Measurements from ENCODE around the gene RAD51. TPM values are rescaled to one million over a fixed set of nuclear protein-coding genes. Genes with fewer than 3 reads are reported as not detected.

Gene RAD51
- total RNA-seq, 1 donor from 2014 or later, result 5.0 TPM

DNA sequence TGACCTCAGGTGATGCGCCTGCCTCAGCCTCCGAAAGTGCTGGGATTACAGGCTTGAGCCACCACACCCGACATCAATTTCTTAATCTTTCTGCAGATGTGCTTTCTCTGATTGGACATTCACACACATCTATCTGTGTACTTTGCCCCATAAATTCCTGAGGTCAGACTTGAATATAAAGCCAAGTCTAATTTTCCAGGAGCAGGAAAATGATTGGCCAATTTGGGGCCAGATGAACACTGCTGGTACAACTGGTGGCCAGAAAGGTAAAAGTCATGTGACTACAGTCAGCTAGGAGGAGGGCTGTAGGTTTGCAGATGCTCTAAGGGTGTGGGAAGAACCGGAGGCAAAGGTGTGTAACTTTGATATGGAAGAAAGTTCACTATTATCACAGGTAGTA lies 3.2 kb upstream of the RAD51 start:
- no peaks in the 10 kb centered on the region for H3K36me3 Mint-ChIP-seq (ENCODE audit: unreplicated experiment)
- TF ChIP-seq, protein P1, sequence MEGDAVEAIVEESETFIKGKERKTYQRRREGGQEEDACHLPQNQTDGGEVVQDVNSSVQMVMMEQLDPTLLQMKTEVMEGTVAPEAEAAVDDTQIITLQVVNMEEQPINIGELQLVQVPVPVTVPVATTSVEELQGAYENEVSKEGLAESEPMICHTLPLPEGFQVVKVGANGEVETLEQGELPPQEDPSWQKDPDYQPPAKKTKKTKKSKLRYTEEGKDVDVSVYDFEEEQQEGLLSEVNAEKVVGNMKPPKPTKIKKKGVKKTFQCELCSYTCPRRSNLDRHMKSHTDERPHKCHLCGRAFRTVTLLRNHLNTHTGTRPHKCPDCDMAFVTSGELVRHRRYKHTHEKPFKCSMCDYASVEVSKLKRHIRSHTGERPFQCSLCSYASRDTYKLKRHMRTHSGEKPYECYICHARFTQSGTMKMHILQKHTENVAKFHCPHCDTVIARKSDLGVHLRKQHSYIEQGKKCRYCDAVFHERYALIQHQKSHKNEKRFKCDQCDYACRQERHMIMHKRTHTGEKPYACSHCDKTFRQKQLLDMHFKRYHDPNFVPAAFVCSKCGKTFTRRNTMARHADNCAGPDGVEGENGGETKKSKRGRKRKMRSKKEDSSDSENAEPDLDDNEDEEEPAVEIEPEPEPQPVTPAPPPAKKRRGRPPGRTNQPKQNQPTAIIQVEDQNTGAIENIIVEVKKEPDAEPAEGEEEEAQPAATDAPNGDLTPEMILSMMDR (IDR thresholded peaks at IDR 0.05; ENCODE audit: partially characterized antibody, unreplicated experiment), result no peak
- peaks cover 4% of the 10 kb centered on the region for H3K27me3 Mint-ChIP-seq (ENCODE audit: unreplicated experiment)
- H3K4me3 Mint-ChIP-seq (ENCODE audit: unreplicated experiment), result no peak overlapping the region
- no peak overlapping the region for H3K27ac Mint-ChIP-seq (ENCODE audit: unreplicated experiment)
- H3K9me3 Mint-ChIP-seq (ENCODE audit: unreplicated experiment), result peaks cover 4% of the 10 kb centered on the region
- DNase-seq, result no peak
- H3K4me1 Mint-ChIP-seq (ENCODE audit: low read depth, unreplicated experiment), result peaks cover 2% of the 10 kb centered on the region

DNA sequence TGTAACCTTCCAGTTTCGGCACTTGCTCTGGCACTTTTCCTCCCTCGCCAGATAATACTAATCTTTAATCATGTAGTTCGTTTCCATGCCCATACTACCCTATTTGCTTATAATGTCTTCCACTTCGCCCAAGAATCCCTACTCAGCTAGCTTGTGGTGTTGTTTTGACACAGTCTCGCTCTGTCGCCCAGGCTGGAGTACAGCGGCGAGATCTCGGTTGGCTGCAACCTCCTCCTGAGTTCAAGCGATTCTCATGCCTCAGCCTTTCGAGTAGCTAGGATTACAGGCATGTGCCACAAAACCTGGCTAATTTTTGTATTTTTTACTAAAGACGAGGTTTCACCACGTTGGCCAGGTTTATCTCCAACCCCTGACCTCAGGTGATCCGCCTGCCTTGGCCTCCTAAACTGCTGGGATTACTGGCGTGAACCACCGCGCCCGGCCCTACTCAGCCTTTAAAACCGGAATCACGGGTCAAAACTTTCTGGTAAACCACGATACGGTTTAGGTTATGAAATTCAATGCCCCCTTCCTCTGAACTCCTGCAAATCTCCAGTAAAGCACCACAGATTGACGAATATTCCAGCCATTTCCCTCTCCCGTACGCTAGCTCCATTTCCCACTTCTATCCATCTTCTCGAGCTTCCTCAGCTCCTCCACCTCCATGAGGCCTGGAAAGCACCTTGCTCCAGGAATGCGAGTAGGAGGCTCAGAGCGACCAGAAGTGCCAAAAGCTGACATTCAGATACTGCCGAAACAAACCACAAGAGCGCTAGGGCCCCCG lies 878 bp upstream of the RAD51 start:
- H3K9me3 Mint-ChIP-seq (ENCODE audit: unreplicated experiment), result peaks cover 4% of the 10 kb centered on the region
- TF ChIP-seq, protein P1 (IDR thresholded peaks at IDR 0.05; ENCODE audit: partially characterized antibody, unreplicated experiment), result no peak
- DNase-seq, result no peak
- H3K4me1 Mint-ChIP-seq (ENCODE audit: low read depth, unreplicated experiment), result peaks cover 2% of the 10 kb centered on the region
- peak overlapping the region; percentile 92 for H3K27ac Mint-ChIP-seq (ENCODE audit: unreplicated experiment)
- peak overlapping the region; percentile 96 for H3K4me3 Mint-ChIP-seq (ENCODE audit: unreplicated experiment)
- peaks cover 4% of the 10 kb centered on the region for H3K27me3 Mint-ChIP-seq (ENCODE audit: unreplicated experiment)
- H3K36me3 Mint-ChIP-seq (ENCODE audit: unreplicated experiment), result no peaks in the 10 kb centered on the region

DNA sequence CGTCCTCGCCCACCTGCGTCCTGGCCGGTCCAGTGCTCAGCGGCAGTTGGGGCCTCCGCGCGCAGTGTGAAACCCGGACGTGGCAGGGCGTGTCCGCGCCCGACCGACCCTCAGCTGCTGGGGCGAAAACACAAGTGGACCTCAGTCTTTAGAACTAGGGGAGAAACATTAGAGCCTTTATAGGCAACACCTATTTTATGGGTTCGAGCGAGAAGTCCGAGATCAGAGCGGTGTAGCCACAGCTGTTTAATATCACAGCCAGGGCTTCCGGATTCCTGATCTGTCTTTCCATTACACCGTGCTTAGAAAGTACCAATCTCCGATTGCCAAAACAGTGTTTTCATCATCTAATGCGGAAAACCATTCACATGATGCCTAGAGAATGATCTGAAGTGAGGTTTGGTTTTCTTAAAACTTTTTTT lies 506 bp downstream of the RAD51 start:
- H3K4me3 Mint-ChIP-seq (ENCODE audit: unreplicated experiment), result peak overlapping the region; percentile 96
- peak overlapping the region; percentile 17 for H3K27ac Mint-ChIP-seq (ENCODE audit: unreplicated experiment)
- TF ChIP-seq, protein P1 (IDR thresholded peaks at IDR 0.05; ENCODE audit: partially characterized antibody, unreplicated experiment), result no peak
- peaks cover 4% of the 10 kb centered on the region for H3K9me3 Mint-ChIP-seq (ENCODE audit: unreplicated experiment)
- DNase-seq, result no peak
- H3K36me3 Mint-ChIP-seq (ENCODE audit: unreplicated experiment), result no peaks in the 10 kb centered on the region
- peaks cover 2% of the 10 kb centered on the region for H3K4me1 Mint-ChIP-seq (ENCODE audit: low read depth, unreplicated experiment)
- peaks cover 4% of the 10 kb centered on the region for H3K27me3 Mint-ChIP-seq (ENCODE audit: unreplicated experiment)

DNA sequence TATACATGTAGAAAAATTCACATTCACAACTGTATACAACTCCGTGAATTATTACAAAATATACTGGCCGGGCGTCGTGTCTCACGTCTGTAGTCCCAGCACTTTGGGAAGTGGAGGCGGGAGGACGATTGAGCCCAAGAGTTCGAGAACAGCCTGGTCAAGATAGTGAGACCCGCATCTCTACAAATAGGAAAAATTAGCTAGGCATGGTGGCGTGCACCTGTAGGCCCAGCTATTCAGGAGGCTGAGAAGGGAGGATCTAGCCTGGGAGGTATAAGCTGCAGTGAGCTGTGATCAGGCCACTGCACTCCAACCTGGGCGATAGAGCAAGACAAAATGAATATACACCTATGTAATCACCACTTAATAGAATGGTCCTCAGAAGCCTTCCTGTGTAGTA lies 1.3 kb downstream of the RAD51 start:
- Mint-ChIP-seq H3K27me3 (ENCODE audit: unreplicated experiment) (peaks cover 4% of the 10 kb centered on the region), H3K9me3 (ENCODE audit: unreplicated experiment) (peaks cover 4% of the 10 kb centered on the region), H3K27ac (ENCODE audit: unreplicated experiment) (no peak overlapping the region)

DNA sequence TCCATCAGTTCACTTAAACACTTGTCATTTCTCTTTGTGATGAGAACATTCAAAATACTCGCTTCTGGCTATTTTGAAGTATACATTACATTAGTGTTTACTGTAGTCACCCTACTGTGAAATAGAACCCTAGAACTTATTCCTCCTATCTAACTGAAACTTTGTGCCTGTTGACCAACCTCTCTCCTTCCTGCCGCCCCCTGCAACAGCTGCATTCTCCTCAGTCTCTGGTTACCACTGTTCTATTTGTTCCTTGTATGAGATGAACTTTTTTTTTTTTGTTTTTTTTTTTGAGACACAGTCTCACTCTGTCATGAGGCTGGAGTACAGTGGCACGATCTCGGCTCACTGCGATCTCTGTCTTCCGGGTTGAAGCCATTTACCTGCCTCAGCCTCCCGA lies 2.9 kb downstream of the RAD51 start:
- no peak overlapping the region for H3K4me3 Mint-ChIP-seq (ENCODE audit: unreplicated experiment)
- TF ChIP-seq, protein P1 (IDR thresholded peaks at IDR 0.05; ENCODE audit: partially characterized antibody, unreplicated experiment), result no peak
- no peaks in the 10 kb centered on the region for H3K36me3 Mint-ChIP-seq (ENCODE audit: unreplicated experiment)
- peaks cover 4% of the 10 kb centered on the region for H3K27me3 Mint-ChIP-seq (ENCODE audit: unreplicated experiment)
- peaks cover 4% of the 10 kb centered on the region for H3K9me3 Mint-ChIP-seq (ENCODE audit: unreplicated experiment)
- DNase-seq, result no peak
- H3K27ac Mint-ChIP-seq (ENCODE audit: unreplicated experiment), result no peak overlapping the region
- H3K4me1 Mint-ChIP-seq (ENCODE audit: low read depth, unreplicated experiment), result peaks cover 2% of the 10 kb centered on the region

More for the DNA sequence above, 1.3 kb downstream of the RAD51 start:
- Mint-ChIP-seq H3K4me3 (ENCODE audit: unreplicated experiment) (peak overlapping the region; percentile 96), H3K4me1 (ENCODE audit: low read depth, unreplicated experiment) (peaks cover 2% of the 10 kb centered on the region), H3K36me3 (ENCODE audit: unreplicated experiment) (no peaks in the 10 kb centered on the region)
- TF ChIP-seq, protein P1 (IDR thresholded peaks at IDR 0.05; ENCODE audit: partially characterized antibody, unreplicated experiment), result no peak
- DNase-seq, result no peak
